ENCODE results near the gene ARHGEF17.

ARHGEF17 gene

GRCh38 chr11:73291196-73291595 is 16.9 kb upstream of the ARHGEF17 start:
- no peak for DNase-seq (ENCODE audit: low read depth in 2 of 2, low spot score in 1 of 2)

GRCh38 chr11:73291781-73292524 is 16.1 kb upstream of the ARHGEF17 start:
- DNase-seq (ENCODE audit: low read depth in 2 of 2, low spot score in 1 of 2) = no peak

GRCh38 chr11:73292525-73292894 is 15.6 kb upstream of the ARHGEF17 start:
- DNase-seq (ENCODE audit: low read depth in 2 of 2, low spot score in 1 of 2) = no peak

- DNase-seq (ENCODE audit: low read depth in 2 of 2, low spot score in 1 of 2) = no peak
These were observed 14.6 kb upstream of the ARHGEF17 start for GRCh38 chr11:73293356-73293936.

GRCh38 chr11:73294604-73295003 is 13.5 kb upstream of the ARHGEF17 start:
- DNase-seq (ENCODE audit: low read depth in 2 of 2, low spot score in 1 of 2) = no peak

GRCh38 chr11:73295241-73295995 is 12.7 kb upstream of the ARHGEF17 start:
- peak; percentile 39 to 49 for DNase-seq (ENCODE audit: low read depth in 2 of 2, low spot score in 1 of 2)

- DNase-seq (ENCODE audit: low read depth in 2 of 2, low spot score in 1 of 2) = no peak
These were observed 12.1 kb upstream of the ARHGEF17 start for GRCh38 chr11:73295996-73296318.

- no peak for DNase-seq (ENCODE audit: low read depth in 2 of 2, low spot score in 1 of 2)
These were observed 11.4 kb upstream of the ARHGEF17 start for GRCh38 chr11:73296501-73297230.

GRCh38 chr11:73297231-73297590 is 10.9 kb upstream of the ARHGEF17 start:
- no peak for DNase-seq (ENCODE audit: low read depth in 2 of 2, low spot score in 1 of 2)

GRCh38 chr11:73297702-73298101 is 10.4 kb upstream of the ARHGEF17 start:
- DNase-seq (ENCODE audit: low read depth in 2 of 2, low spot score in 1 of 2) = no peak

GRCh38 chr11:73298233-73298632 is 9.8 kb upstream of the ARHGEF17 start:
- no peak for DNase-seq (ENCODE audit: low read depth in 2 of 2, low spot score in 1 of 2)

- no peak for DNase-seq (ENCODE audit: low read depth in 2 of 2, low spot score in 1 of 2)
These were observed 8.3 kb upstream of the ARHGEF17 start for GRCh38 chr11:73299751-73300150.

- no peak for DNase-seq (ENCODE audit: low read depth in 2 of 2, low spot score in 1 of 2)
These were observed 1.8 kb upstream of the ARHGEF17 start for GRCh38 chr11:73306069-73306841.

GRCh38 chr11:73306977-73307322 is 1.1 kb upstream of the ARHGEF17 start:
- no peak for DNase-seq (ENCODE audit: low read depth in 2 of 2, low spot score in 1 of 2)

GRCh38 chr11:73307323-73308002 is 613 bp upstream of the ARHGEF17 start:
- peak; percentile 77 to 85 for DNase-seq (ENCODE audit: low read depth in 2 of 2, low spot score in 1 of 2)

GRCh38 chr11:73308961-73309919 is 1.2 kb downstream of the ARHGEF17 start:
- DNase-seq (ENCODE audit: low read depth in 2 of 2, low spot score in 1 of 2) = no peak

GRCh38 chr11:73310076-73310475 is 2.0 kb downstream of the ARHGEF17 start:
- DNase-seq (ENCODE audit: low read depth in 2 of 2, low spot score in 1 of 2) = no peak

GRCh38 chr11:73310661-73311393 is 2.8 kb downstream of the ARHGEF17 start:
- no peak for DNase-seq (ENCODE audit: low read depth in 2 of 2, low spot score in 1 of 2)

- no peak for DNase-seq (ENCODE audit: low read depth in 2 of 2, low spot score in 1 of 2)
These were observed 3.4 kb downstream of the ARHGEF17 start for GRCh38 chr11:73311394-73311869.
